SU-DHL-6 (cell line): Measurements from ENCODE around the gene FRS2.

Experiments
- H2AFZ ChIP-seq: fragments of 200-600 bp; sonication (generic); 2 replicates; pipeline ENCODE4 v1.6.1; 2014; ENCODE audit warnings: low read depth, mild to moderate bottlenecking, moderate library complexity, mixed read lengths, antibody characterized with exemption, low read length; ENCODE audit not compliant: severe bottlenecking
- H3F3A ChIP-seq: fragments of 200-600 bp; shearing (Covaris generic); 2 replicates; pipeline ENCODE4 v1.6.0; 2016; ENCODE audit warnings: antibody characterized with exemption, mild to moderate bottlenecking; ENCODE audit not compliant: insufficient read depth
- H3K27ac ChIP-seq: fragments of 200-600 bp; sonication (generic); 2 replicates; pipeline ENCODE4 v1.5.1; 2016; ENCODE audit warnings: low read depth, mild to moderate bottlenecking, low read length, moderate library complexity, mixed read lengths
- H3K27me3 ChIP-seq: fragments of 200-600 bp; sonication (generic), shearing (Covaris generic); 2 replicates; pipeline ENCODE4 v1.6.0; 2014; ENCODE audit warnings: mild to moderate bottlenecking, low read length
- H3K36me3 ChIP-seq: fragments of 200-600 bp; sonication (generic); 2 replicates; pipeline ENCODE4 v1.6.1; 2014; ENCODE audit warnings: mild to moderate bottlenecking, low read length, mixed read lengths
- H3K4me2 ChIP-seq: fragments of 300-600, 200-600 bp; shearing (Covaris generic), sonication (generic); 2 replicates; pipeline ENCODE4 v1.6.0; 2014; ENCODE audit warnings: low read length, low read depth, mild to moderate bottlenecking; ENCODE audit not compliant: poor library complexity, severe bottlenecking
- H3K4me3 ChIP-seq: fragments of 200-600 bp; sonication (generic); 2 replicates; pipeline ENCODE4 v1.5.1; 2014; ENCODE audit warnings: antibody characterized with exemption, low read length, mild to moderate bottlenecking, mixed read lengths; ENCODE audit not compliant: insufficient read depth, poor library complexity, severe bottlenecking
- H3K79me2 ChIP-seq: fragments of 200-600 bp; sonication (generic); 2 replicates; pipeline ENCODE4 v1.6.1; 2014; ENCODE audit warnings: mild to moderate bottlenecking, low read length, moderate library complexity; ENCODE audit not compliant: insufficient read depth
- H3K9ac ChIP-seq: fragments of 200-600 bp; sonication (generic); 2 replicates; pipeline ENCODE4 v1.7.0; 2014; ENCODE audit warnings: mild to moderate bottlenecking, low read length
- H3K9me2 ChIP-seq: fragments of 200-600 bp; sonication (generic); replicated peaks from 2 replicates; pipeline ENCODE4 v1.6.1; 2014; ENCODE audit warnings: low read length; ENCODE audit not compliant: insufficient read depth
- H3K9me3 ChIP-seq: fragments of 200-600 bp; sonication (generic); 2 replicates; pipeline ENCODE4 v1.6.1; 2014; ENCODE audit warnings: low read length, mixed read lengths; ENCODE audit not compliant: insufficient read depth
- H4K20me1 ChIP-seq: fragments of 200-600 bp; sonication (generic); 2 replicates; pipeline ENCODE4 v1.6.1; 2014; ENCODE audit warnings: low read depth, mild to moderate bottlenecking, antibody characterized with exemption, low read length, moderate library complexity, mixed read lengths
- CTCF ChIP-seq: fragments of 200-600 bp; sonication (generic); IDR thresholded peaks from one replicate; pipeline ENCODE4 v1.5.1; 2017; ENCODE audit warnings: antibody characterized with exemption, mild to moderate bottlenecking, low read length, moderate library complexity; ENCODE audit not compliant: insufficient read depth, poor library complexity, severe bottlenecking
- EZH2phosphoT487 ChIP-seq: fragments of 200-600 bp; sonication (generic), shearing (Covaris generic); conservative IDR thresholded peaks from 2 replicates; pipeline ENCODE4 v1.6.1; 2018; ENCODE audit warnings: mild to moderate bottlenecking, antibody characterized with exemption, low read length, moderate library complexity, mixed read lengths

The FRS2 gene

DNA sequence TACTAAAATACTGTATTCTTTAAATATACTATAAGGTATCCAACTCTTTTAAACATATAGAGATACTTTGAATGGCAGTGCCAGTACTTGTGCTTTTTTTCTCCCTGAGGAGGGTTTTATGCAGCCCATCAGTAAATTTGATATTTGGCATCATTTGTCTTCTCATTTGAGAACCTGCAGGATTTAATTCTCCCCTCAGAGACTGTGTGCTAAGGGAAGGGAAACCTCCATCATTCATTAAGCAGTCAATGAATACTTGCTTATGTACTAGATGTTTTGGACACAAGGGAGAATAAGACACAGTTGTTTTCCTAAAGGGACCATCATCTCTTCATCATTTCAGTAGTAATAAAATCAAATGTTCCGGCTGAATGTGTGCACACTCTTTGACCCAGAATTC lies 40.8 kb downstream of the FRS2 start:
- H3K9me2 ChIP-seq, result no peaks in the 10 kb centered on the region
- no peaks in the 10 kb centered on the region for H3K9me3 ChIP-seq
- H3F3A ChIP-seq, result no peaks in the 10 kb centered on the region
- no peak overlapping the region for H3K4me3 ChIP-seq
- no peaks in the 10 kb centered on the region for H3K36me3 ChIP-seq
- no peak overlapping the region for H3K27ac ChIP-seq
- TF ChIP-seq EZH2phosphoT487, result no peak
- no peak for TF ChIP-seq CTCF
- H3K27me3 ChIP-seq, result no peaks in the 10 kb centered on the region
- no peak overlapping the region for H3K9ac ChIP-seq
- no peak overlapping the region for H2AFZ ChIP-seq
- peaks cover 18% of the 10 kb centered on the region for H4K20me1 ChIP-seq
- H3K79me2 ChIP-seq, result peaks cover 51% of the 10 kb centered on the region
- H3K4me2 ChIP-seq, result no peak overlapping the region

GRCh38 chr12:69511469-69512267 lies 41.5 kb downstream of the FRS2 start:
- Histone ChIP-seq H3F3A (no peaks in the 10 kb centered on the region), H3K27ac (no peak overlapping the region), H3K27me3 (no peaks in the 10 kb centered on the region), H3K9me3 (no peaks in the 10 kb centered on the region), H3K9ac (no peak overlapping the region), H3K4me2 (no peak overlapping the region), H3K36me3 (no peaks in the 10 kb centered on the region), H2AFZ (no peak overlapping the region), H3K4me3 (no peak overlapping the region), H3K79me2 (peaks cover 45% of the 10 kb centered on the region), H4K20me1 (peaks cover 18% of the 10 kb centered on the region), H3K9me2 (no peaks in the 10 kb centered on the region)
- TF ChIP-seq EZH2phosphoT487, result no peak
- TF ChIP-seq CTCF, result no peak

DNA sequence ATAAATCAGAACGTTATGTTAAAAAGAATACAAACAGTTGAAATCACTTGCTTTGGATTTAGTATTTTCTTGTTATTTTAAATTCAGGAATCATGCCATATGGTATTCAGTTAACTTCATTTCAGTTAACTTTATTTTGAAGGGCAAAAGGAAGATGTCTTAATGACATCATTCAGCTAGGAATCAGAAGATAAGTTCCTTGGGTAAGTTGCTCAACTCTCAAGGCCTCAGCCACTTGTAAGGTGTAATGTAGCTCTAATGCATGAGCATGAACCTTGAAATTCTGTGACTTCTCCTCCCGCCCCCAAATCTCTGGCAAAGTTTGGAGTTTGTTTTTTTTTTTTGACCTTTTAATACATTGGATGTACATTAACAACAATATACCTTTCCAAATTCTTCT lies 42.6 kb downstream of the FRS2 start:
- H3K4me2 ChIP-seq, result no peak overlapping the region
- no peak overlapping the region for H3K9ac ChIP-seq
- TF ChIP-seq EZH2phosphoT487 (no peak), CTCF (no peak)
- H3K79me2 ChIP-seq, result peaks cover 42% of the 10 kb centered on the region
- H3K9me2 ChIP-seq, result no peaks in the 10 kb centered on the region
- no peak overlapping the region for H2AFZ ChIP-seq
- H4K20me1 ChIP-seq, result peaks cover 18% of the 10 kb centered on the region
- H3F3A ChIP-seq, result no peaks in the 10 kb centered on the region
- no peaks in the 10 kb centered on the region for H3K36me3 ChIP-seq
- H3K9me3 ChIP-seq, result no peaks in the 10 kb centered on the region
- no peak overlapping the region for H3K27ac ChIP-seq
- H3K27me3 ChIP-seq, result no peaks in the 10 kb centered on the region
- H3K4me3 ChIP-seq, result no peak overlapping the region
